Suprapubic skin (tissue), 4 donors: ENCODE data around the gene TREML4.

Source experiments
- CTCF ChIP-seq, 2 donors: fragments of 200-600 bp in 1 of 2; fragments of 450-650 bp in 1 of 2; sonication (generic) in 1 of 2; IDR thresholded peaks; one replicate each; pipeline ENCODE4 v1.5.1; 2016 to 2019; ENCODE audit warnings: antibody characterized with exemption in 2 of 2, mild to moderate bottlenecking in 1 of 2, moderate library complexity in 1 of 2
- POLR2A ChIP-seq, 2 donors: fragments of 450-650 bp; IDR thresholded peaks; one replicate each; pipeline ENCODE4 v1.6.1; 2017; ENCODE audit warnings: antibody characterized with exemption in 2 of 2, mild to moderate bottlenecking in 2 of 2, moderate library complexity in 2 of 2
- POLR2AphosphoS5 ChIP-seq, 3 donors: sonication (generic); formaldehyde crosslinking; IDR thresholded peaks; one replicate each; pipeline ENCODE4 v1.6.1; 2017; ENCODE audit warnings: antibody characterized with exemption in 3 of 3

- TF ChIP-seq POLR2A (IDR thresholded peaks at IDR 0.05) (no peak), CTCF (IDR thresholded peaks at IDR 0.05) (no peak), POLR2AphosphoS5 (IDR thresholded peaks at IDR 0.05) (no peak)
These were observed 60.0 kb downstream of the TREML4 start for GRCh38 chr6:41288030-41288753.
